WERI-Rb-1 (cell line): ENCODE data around the gene SNX8.

Experiments used
- DNase-seq: peaks from one replicate; pipeline ENCODE4 v3.0.0-alpha.2; 2020
- H3K27ac ChIP-seq: fragments of 250-450 bp; sonication (Bioruptor Pico); 2 replicates; pipeline ENCODE4 v1.5.1; 2020; ENCODE audit warnings: mild to moderate bottlenecking, moderate library complexity
- H3K27me3 ChIP-seq: fragments of 250-450 bp; sonication (Bioruptor Pico); 2 replicates; pipeline ENCODE4 v1.5.1; 2021; ENCODE audit warnings: mild to moderate bottlenecking, low read depth, moderate library complexity; ENCODE audit not compliant: insufficient read depth, severe bottlenecking
- H3K36me3 ChIP-seq: fragments of 250-450 bp; sonication (Bioruptor Pico); 2 replicates; pipeline ENCODE4 v1.5.1; 2020; ENCODE audit warnings: mild to moderate bottlenecking, moderate library complexity
- H3K4me3 ChIP-seq: 2 replicates; pipeline ENCODE4 v1.5.1; 2011; ENCODE audit warnings: low read depth, mild to moderate bottlenecking, control low read depth, low read length
- H3K9me3 ChIP-seq: fragments of 250-450 bp; sonication (Bioruptor Pico); 2 replicates; pipeline ENCODE4 v1.5.1; 2021; ENCODE audit warnings: mild to moderate bottlenecking, moderate library complexity; ENCODE audit not compliant: severe bottlenecking
- TF ChIP-seq, protein P1 (sequence below): IDR thresholded peaks from 2 replicates; pipeline ENCODE4 v1.5.1; 2011; ENCODE audit warnings: low read depth, mild to moderate bottlenecking, control low read depth, inconsistent platforms, low read length

Gene SNX8

DNA sequence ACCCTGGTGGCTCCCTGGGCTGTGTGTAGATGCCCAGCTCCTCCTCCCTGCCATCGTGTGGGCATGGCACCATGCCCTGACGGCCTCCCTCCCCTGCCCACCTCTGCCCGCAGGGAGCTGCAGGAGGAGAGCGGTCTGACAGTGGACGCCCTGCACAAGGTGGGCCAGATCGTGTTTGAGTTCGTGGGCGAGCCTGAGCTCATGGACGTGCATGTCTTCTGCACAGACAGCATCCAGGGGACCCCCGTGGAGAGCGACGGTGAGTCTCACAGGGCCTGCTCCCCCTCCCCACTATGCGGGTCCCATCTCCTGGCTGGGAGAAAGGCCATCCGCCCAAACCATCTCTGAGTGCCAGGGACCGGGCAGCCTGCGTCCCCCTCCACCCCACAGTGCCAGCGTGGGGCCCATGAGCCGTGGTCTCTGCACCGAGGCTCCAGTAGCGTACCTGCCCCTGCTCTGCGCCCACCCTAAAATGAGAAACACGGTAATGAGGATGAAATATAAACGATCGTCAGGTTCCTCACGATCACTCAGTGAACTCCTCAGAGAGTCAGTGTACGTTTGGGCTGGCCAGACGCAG, 64.4 kb downstream of the SNX8 start:
- DNase-seq = no peak
- Histone ChIP-seq H3K27me3 (no peaks in the 10 kb centered on the region), H3K9me3 (no peaks in the 10 kb centered on the region), H3K4me3 (no peak overlapping the region), H3K27ac (no peak overlapping the region), H3K36me3 (peaks cover 38% of the 10 kb centered on the region)
- TF ChIP-seq, protein P1, sequence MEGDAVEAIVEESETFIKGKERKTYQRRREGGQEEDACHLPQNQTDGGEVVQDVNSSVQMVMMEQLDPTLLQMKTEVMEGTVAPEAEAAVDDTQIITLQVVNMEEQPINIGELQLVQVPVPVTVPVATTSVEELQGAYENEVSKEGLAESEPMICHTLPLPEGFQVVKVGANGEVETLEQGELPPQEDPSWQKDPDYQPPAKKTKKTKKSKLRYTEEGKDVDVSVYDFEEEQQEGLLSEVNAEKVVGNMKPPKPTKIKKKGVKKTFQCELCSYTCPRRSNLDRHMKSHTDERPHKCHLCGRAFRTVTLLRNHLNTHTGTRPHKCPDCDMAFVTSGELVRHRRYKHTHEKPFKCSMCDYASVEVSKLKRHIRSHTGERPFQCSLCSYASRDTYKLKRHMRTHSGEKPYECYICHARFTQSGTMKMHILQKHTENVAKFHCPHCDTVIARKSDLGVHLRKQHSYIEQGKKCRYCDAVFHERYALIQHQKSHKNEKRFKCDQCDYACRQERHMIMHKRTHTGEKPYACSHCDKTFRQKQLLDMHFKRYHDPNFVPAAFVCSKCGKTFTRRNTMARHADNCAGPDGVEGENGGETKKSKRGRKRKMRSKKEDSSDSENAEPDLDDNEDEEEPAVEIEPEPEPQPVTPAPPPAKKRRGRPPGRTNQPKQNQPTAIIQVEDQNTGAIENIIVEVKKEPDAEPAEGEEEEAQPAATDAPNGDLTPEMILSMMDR = no peak

DNA sequence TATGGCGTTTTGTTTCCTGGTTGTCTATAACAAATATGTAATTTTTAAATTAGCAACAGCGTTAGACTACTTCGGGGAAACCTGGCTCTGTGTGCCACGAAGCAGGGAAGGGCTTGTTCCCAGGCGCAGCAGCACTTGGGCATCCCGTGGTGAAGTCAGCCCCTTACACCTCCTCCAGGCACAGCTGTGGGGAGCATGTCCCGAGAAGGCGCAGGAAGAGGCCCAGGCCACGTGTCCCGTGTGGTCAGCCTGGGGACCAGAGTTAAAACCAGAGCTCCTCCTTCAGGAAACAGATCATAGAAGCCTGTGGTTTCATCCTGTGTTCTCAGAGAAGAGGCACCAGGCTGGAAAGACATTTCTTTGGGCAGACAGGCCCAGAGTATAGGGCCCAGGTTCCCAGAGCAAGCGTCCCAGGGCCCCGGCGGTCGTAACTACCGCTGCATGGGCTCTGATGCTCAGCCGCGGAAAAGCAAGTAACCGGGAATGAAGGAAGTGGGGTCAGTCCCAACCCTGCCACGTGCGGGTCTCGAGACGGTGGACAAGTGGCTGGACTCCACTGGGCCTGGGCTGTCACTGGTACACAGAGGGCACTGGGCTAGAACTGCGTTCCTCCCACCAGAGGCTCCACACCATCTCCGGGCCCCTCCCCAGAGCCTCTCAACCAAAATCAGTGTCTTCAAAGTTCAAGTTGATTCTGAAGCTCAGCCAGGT, 65.1 kb downstream of the SNX8 start:
- no peaks in the 10 kb centered on the region for H3K27me3 ChIP-seq
- H3K27ac ChIP-seq = no peak overlapping the region
- H3K36me3 ChIP-seq = peaks cover 33% of the 10 kb centered on the region
- DNase-seq = no peak
- no peaks in the 10 kb centered on the region for H3K9me3 ChIP-seq
- TF ChIP-seq, protein P1 = no peak
- no peak overlapping the region for H3K4me3 ChIP-seq

DNA sequence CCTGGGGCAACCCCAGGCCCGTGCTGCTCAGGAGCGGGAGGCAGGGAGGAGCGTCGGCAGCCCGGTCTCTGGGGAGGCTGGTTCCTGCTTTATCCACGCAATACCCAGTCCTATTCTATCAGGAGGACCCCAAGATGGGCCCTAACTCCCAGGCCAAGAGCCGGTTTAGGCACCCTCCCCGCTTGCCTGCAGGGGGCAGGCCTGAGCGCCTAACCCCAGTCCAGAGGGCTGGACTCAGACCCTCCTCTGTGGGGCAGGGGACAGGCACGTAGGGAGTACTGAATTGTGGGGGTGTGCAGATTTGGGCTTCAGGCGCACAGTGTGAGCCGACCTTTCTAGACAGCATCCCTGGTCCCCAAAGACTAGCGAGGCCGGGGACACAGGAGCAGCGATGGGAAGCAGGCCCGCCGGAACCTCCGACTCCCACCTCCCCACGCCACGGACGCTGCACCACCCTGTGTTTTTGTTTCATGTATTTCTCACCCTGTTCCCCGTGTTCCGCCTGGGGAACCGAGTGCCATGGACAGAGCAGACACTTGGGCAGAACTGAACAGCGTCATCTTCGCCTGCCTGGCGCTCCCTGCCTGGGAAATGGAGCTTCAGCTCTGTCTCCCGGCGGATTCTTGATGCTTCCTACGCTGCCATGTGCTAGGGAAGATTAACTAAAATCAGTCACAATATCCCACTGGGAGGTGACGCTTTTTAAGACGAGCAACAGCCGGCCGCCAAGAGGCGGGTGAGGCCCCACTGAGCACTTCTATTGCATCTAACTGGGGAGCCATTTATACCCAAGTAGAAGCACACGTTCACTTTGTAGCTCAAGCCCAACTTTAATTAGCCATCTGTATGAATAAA, 66.9 kb downstream of the SNX8 start:
- Histone ChIP-seq H3K36me3 (peaks cover 24% of the 10 kb centered on the region), H3K9me3 (no peaks in the 10 kb centered on the region), H3K27me3 (no peaks in the 10 kb centered on the region), H3K27ac (peak overlapping the region; percentile 78), H3K4me3 (peak overlapping the region; percentile 50)
- peak; percentile 82 for DNase-seq
- TF ChIP-seq, protein P1 = peak; percentile 94

DNA sequence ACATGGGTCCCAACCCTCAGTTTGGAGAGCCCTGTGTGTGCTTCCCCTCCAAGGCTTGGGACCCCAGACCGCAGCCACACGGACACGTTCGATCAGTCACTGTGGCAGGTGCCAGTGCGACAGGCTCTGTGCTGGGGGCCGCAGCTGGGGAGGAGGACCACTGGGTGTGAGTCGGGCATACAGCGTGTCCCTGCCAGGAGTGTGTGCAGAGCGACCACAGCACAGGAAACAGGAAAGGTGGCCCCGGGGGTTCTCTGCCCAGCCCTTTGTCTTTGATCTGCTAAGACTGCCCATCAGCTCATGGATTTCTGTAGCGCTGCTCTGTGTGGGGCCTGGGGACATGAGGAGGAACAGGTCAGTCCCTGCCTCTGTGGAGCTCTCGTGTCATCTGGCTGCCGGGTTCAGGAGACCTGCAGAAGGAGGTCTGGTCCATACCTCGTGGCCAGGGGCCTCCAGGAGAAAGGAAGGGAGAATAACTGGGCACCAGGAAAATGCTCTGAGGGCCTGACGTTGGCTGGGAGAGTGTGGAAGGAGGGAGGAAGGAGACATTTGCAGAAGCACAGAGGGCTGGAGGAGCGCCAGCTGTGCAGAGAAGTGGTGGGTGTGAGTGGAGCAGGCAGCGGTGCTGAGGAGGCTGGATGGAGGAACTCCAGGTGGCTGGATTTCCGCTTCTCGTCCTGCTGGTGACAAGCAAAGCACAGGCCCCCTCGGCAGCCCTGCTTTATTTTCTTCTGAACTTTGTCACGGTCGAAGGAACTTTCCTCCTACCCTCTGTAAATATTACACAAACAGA, 68.2 kb downstream of the SNX8 start:
- no peak overlapping the region for H3K27ac ChIP-seq
- no peaks in the 10 kb centered on the region for H3K9me3 ChIP-seq
- H3K36me3 ChIP-seq = peaks cover 24% of the 10 kb centered on the region
- no peak overlapping the region for H3K4me3 ChIP-seq
- no peaks in the 10 kb centered on the region for H3K27me3 ChIP-seq
- no peak for DNase-seq
- TF ChIP-seq, protein P1 = no peak

DNA sequence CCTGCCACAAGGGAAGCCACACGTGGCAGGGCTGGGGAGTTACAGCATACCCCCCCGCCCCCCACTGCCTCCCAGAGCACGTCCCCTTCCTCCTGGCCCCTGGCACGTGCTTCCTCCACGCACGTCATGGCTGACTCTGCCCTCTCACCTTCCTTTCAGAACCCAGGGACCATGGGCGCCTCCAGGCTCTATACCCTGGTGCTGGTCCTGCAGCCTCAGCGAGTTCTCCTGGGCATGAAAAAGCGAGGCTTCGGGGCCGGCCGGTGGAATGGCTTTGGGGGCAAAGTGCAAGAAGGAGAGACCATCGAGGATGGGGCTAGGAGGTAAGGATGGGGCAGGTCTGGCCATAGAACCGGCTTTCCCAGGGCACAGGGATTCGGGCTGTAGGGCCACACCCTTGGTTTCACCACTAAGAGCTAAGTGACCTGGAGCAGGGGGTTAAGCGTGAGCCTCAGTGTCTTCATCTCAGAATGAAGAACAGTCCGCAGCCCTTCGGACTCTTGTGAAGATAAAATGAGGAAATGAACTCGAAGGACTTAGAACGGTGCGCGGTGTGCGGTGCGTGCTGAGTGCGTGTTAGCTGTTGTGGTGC, 69.7 kb downstream of the SNX8 start:
- DNase-seq = no peak
- Histone ChIP-seq H3K27ac (no peak overlapping the region), H3K4me3 (no peak overlapping the region), H3K9me3 (no peaks in the 10 kb centered on the region), H3K27me3 (no peaks in the 10 kb centered on the region), H3K36me3 (peaks cover 28% of the 10 kb centered on the region)
- TF ChIP-seq, protein P1 = no peak
